ENCODE measurements around the gene DCAKD.

Gene DCAKD

GRCh38 chr17:45046537-45047125, 4.8 kb downstream of the DCAKD start:
- Histone ChIP-seq H3K4me2 (ENCODE audit: low read length) (no peak overlapping the region), H3K14ac (ENCODE audit: low read length) (peak overlapping the region; percentile 46), H3K79me2 (ENCODE audit: control insufficient read depth, insufficient read depth, low read length, poor library complexity) (peaks cover 11% of the 10 kb centered on the region), H3K27ac (ENCODE audit: low read depth, low read length) (peak overlapping the region; percentile 51), H3K9ac (ENCODE audit: low read length) (no peak overlapping the region), H3K4me1 (ENCODE audit: control insufficient read depth in 1 of 2, insufficient read depth in 2 of 2, low read length in 2 of 2) (peaks cover 5 to 11% of the 10 kb centered on the region in 2 experiments), H2AFZ (ENCODE audit: insufficient read depth, low read length, poor library complexity) (peak overlapping the region; percentile 52), H3K36me3 (ENCODE audit: control insufficient read depth in 1 of 2, insufficient read depth in 2 of 2, low read length in 2 of 2) (peaks cover 0 to 4% of the 10 kb centered on the region in 2 experiments), H3K27me3 (ENCODE audit: insufficient read depth, low read length) (no peaks in the 10 kb centered on the region), H2BK120ac (ENCODE audit: insufficient read depth, low read length, poor library complexity) (peak overlapping the region; percentile 84), H3K79me1 (ENCODE audit: low read length) (peaks cover 17% of the 10 kb centered on the region), H2BK12ac (ENCODE audit: low read length) (peak overlapping the region; percentile 85), H3K4ac (ENCODE audit: low read depth, low read length) (peak overlapping the region; percentile 73), H3K18ac (ENCODE audit: low read length) (peak overlapping the region; percentile 90), H4K91ac (ENCODE audit: low read depth, low read length) (peak overlapping the region; percentile 47), H3K4me3 (ENCODE audit: low read depth, low read length) (no peak overlapping the region), H3K9me3 (ENCODE audit: insufficient read depth, low read depth, low read length) (no peaks in the 10 kb centered on the region), H3K23ac (ENCODE audit: low read length) (no peak overlapping the region), H4K12ac (ENCODE audit: low read depth, low read length) (peak overlapping the region; percentile 86), H4K8ac (ENCODE audit: low read depth, low read length) (peak overlapping the region; percentile 81), H2BK5ac (ENCODE audit: low read depth, low read length, poor library complexity) (peak overlapping the region; percentile 57), H2AK5ac (ENCODE audit: low read length) (peak overlapping the region; percentile 78)
- DNase-seq = peak in 1 of 2 donors; percentile 9
- no CpG with 5 or more reads among the region's 9 CpGs for WGBS (ENCODE audit: extremely low coverage, insufficient coverage, insufficient read length)

- no peak overlapping the region for H2BK5ac ChIP-seq (ENCODE audit: low read depth, low read length, poor library complexity)
- no peak overlapping the region for H2AFZ ChIP-seq (ENCODE audit: insufficient read depth, low read length, poor library complexity)
- H4K8ac ChIP-seq (ENCODE audit: low read depth, low read length) = no peak overlapping the region
- no peaks in the 10 kb centered on the region for H3K9me3 ChIP-seq (ENCODE audit: insufficient read depth, low read depth, low read length)
- no peak overlapping the region for H2BK12ac ChIP-seq (ENCODE audit: low read length)
- no peak overlapping the region for H3K4me2 ChIP-seq (ENCODE audit: low read length)
- peak overlapping the region; percentile 8 for H4K91ac ChIP-seq (ENCODE audit: low read depth, low read length)
- peaks cover 5 to 12% of the 10 kb centered on the region in 2 experiments for H3K4me1 ChIP-seq (ENCODE audit: control insufficient read depth in 1 of 2, insufficient read depth in 2 of 2, low read length in 2 of 2)
- peak overlapping the region; percentile 12 for H3K4ac ChIP-seq (ENCODE audit: low read depth, low read length)
- peaks cover 3 to 5% of the 10 kb centered on the region in 2 experiments for H3K36me3 ChIP-seq (ENCODE audit: control insufficient read depth in 1 of 2, insufficient read depth in 2 of 2, low read length in 2 of 2)
- H4K12ac ChIP-seq (ENCODE audit: low read depth, low read length) = no peak overlapping the region
- no peak overlapping the region for H3K14ac ChIP-seq (ENCODE audit: low read length)
- no peak overlapping the region for H3K4me3 ChIP-seq (ENCODE audit: low read depth, low read length)
- no CpG with 5 or more reads among the region's 18 CpGs for WGBS (ENCODE audit: extremely low coverage, insufficient coverage, insufficient read length)
- H3K9ac ChIP-seq (ENCODE audit: low read length) = no peak overlapping the region
- no peak overlapping the region for H3K23ac ChIP-seq (ENCODE audit: low read length)
- H2BK120ac ChIP-seq (ENCODE audit: insufficient read depth, low read length, poor library complexity) = no peak overlapping the region
- no peak overlapping the region for H3K27ac ChIP-seq (ENCODE audit: low read depth, low read length)
- H3K18ac ChIP-seq (ENCODE audit: low read length) = no peak overlapping the region
- peaks cover 6% of the 10 kb centered on the region for H3K79me1 ChIP-seq (ENCODE audit: low read length)
- H3K27me3 ChIP-seq (ENCODE audit: insufficient read depth, low read length) = no peaks in the 10 kb centered on the region
- no peak for DNase-seq
- H2AK5ac ChIP-seq (ENCODE audit: low read length) = no peak overlapping the region
- peaks cover 7% of the 10 kb centered on the region for H3K79me2 ChIP-seq (ENCODE audit: control insufficient read depth, insufficient read depth, low read length, poor library complexity)
Measured at GRCh38 chr17:45043813-45044540, 7.5 kb downstream of the DCAKD start.

- Histone ChIP-seq H3K27ac (ENCODE audit: low read depth, low read length) (no peak overlapping the region), H3K18ac (ENCODE audit: low read length) (no peak overlapping the region), H2BK12ac (ENCODE audit: low read length) (no peak overlapping the region), H3K4me2 (ENCODE audit: low read length) (no peak overlapping the region), H2BK5ac (ENCODE audit: low read depth, low read length, poor library complexity) (no peak overlapping the region), H4K8ac (ENCODE audit: low read depth, low read length) (no peak overlapping the region), H3K27me3 (ENCODE audit: insufficient read depth, low read length) (no peaks in the 10 kb centered on the region), H3K4me3 (ENCODE audit: low read depth, low read length) (no peak overlapping the region), H4K91ac (ENCODE audit: low read depth, low read length) (no peak overlapping the region), H3K14ac (ENCODE audit: low read length) (no peak overlapping the region), H2BK120ac (ENCODE audit: insufficient read depth, low read length, poor library complexity) (no peak overlapping the region), H3K4me1 (ENCODE audit: control insufficient read depth in 1 of 2, insufficient read depth in 2 of 2, low read length in 2 of 2) (peaks cover 7 to 14% of the 10 kb centered on the region in 2 experiments), H3K9me3 (ENCODE audit: insufficient read depth, low read depth, low read length) (no peaks in the 10 kb centered on the region), H3K79me1 (ENCODE audit: low read length) (peaks cover 4% of the 10 kb centered on the region), H2AFZ (ENCODE audit: insufficient read depth, low read length, poor library complexity) (no peak overlapping the region), H3K23ac (ENCODE audit: low read length) (no peak overlapping the region), H2AK5ac (ENCODE audit: low read length) (no peak overlapping the region), H3K36me3 (ENCODE audit: control insufficient read depth in 1 of 2, insufficient read depth in 2 of 2, low read length in 2 of 2) (peaks cover 6 to 8% of the 10 kb centered on the region in 2 experiments), H3K79me2 (ENCODE audit: control insufficient read depth, insufficient read depth, low read length, poor library complexity) (peaks cover 5% of the 10 kb centered on the region), H3K9ac (ENCODE audit: low read length) (no peak overlapping the region), H4K12ac (ENCODE audit: low read depth, low read length) (no peak overlapping the region), H3K4ac (ENCODE audit: low read depth, low read length) (no peak overlapping the region)
- no peak for DNase-seq
- WGBS (ENCODE audit: extremely low coverage, insufficient coverage, insufficient read length) = no CpG with 5 or more reads among the region's 11 CpGs
Measured at GRCh38 chr17:45042346-45043120, 8.9 kb downstream of the DCAKD start.

- no peak overlapping the region for H4K8ac ChIP-seq (ENCODE audit: low read depth, low read length)
- peaks cover 5 to 9% of the 10 kb centered on the region in 2 experiments for H3K4me1 ChIP-seq (ENCODE audit: control insufficient read depth in 1 of 2, insufficient read depth in 2 of 2, low read length in 2 of 2)
- peaks cover 2% of the 10 kb centered on the region for H3K79me2 ChIP-seq (ENCODE audit: control insufficient read depth, insufficient read depth, low read length, poor library complexity)
- H3K79me1 ChIP-seq (ENCODE audit: low read length) = no peaks in the 10 kb centered on the region
- H3K4me3 ChIP-seq (ENCODE audit: low read depth, low read length) = no peak overlapping the region
- no peak overlapping the region for H3K23ac ChIP-seq (ENCODE audit: low read length)
- H3K4me2 ChIP-seq (ENCODE audit: low read length) = no peak overlapping the region
- H2AK5ac ChIP-seq (ENCODE audit: low read length) = no peak overlapping the region
- no peak overlapping the region for H3K27ac ChIP-seq (ENCODE audit: low read depth, low read length)
- WGBS (ENCODE audit: extremely low coverage, insufficient coverage, insufficient read length) = no CpG with 5 or more reads among the region's 4 CpGs
- no peak overlapping the region for H2BK12ac ChIP-seq (ENCODE audit: low read length)
- no peaks in the 10 kb centered on the region for H3K9me3 ChIP-seq (ENCODE audit: insufficient read depth, low read depth, low read length)
- no peak overlapping the region for H2BK120ac ChIP-seq (ENCODE audit: insufficient read depth, low read length, poor library complexity)
- H2BK5ac ChIP-seq (ENCODE audit: low read depth, low read length, poor library complexity) = no peak overlapping the region
- no peak overlapping the region for H4K12ac ChIP-seq (ENCODE audit: low read depth, low read length)
- H3K36me3 ChIP-seq (ENCODE audit: control insufficient read depth in 1 of 2, insufficient read depth in 2 of 2, low read length in 2 of 2) = peaks cover 10 to 13% of the 10 kb centered on the region in 2 experiments
- no peak overlapping the region for H3K9ac ChIP-seq (ENCODE audit: low read length)
- H3K27me3 ChIP-seq (ENCODE audit: insufficient read depth, low read length) = no peaks in the 10 kb centered on the region
- H4K91ac ChIP-seq (ENCODE audit: low read depth, low read length) = no peak overlapping the region
- peak overlapping the region; percentile 50 for H3K4ac ChIP-seq (ENCODE audit: low read depth, low read length)
- H3K14ac ChIP-seq (ENCODE audit: low read length) = no peak overlapping the region
- H2AFZ ChIP-seq (ENCODE audit: insufficient read depth, low read length, poor library complexity) = no peak overlapping the region
- H3K18ac ChIP-seq (ENCODE audit: low read length) = no peak overlapping the region
- DNase-seq = no peak
Measured at GRCh38 chr17:45040459-45040858, 11.0 kb downstream of the DCAKD start.
